OCI-LY1 (cell line): ENCODE data around the gene GNAL.

Source experiments
- H2AFZ ChIP-seq: fragments of 200-600 bp; sonication (generic), shearing (Covaris generic); 2 replicates; pipeline ENCODE4 v1.6.0; 2014; ENCODE audit warnings: antibody characterized with exemption, mild to moderate bottlenecking, low read length
- H3F3A ChIP-seq: fragments of 200-600 bp; sonication (generic), shearing (Covaris generic); 2 replicates; pipeline ENCODE4 v1.6.0; 2014; ENCODE audit warnings: mild to moderate bottlenecking, antibody characterized with exemption, low read length, moderate library complexity; ENCODE audit not compliant: insufficient read depth
- H3K27ac ChIP-seq: fragments of 200-600 bp; sonication (generic); 2 replicates; pipeline ENCODE4 v1.5.1; 2014; ENCODE audit warnings: low read length, mixed run types, mild to moderate bottlenecking, low read depth; ENCODE audit not compliant: poor library complexity, severe bottlenecking
- H3K27me3 ChIP-seq: fragments of 200-600 bp; sonication (generic); 2 replicates; pipeline ENCODE4 v1.6.0; 2014; ENCODE audit warnings: antibody characterized with exemption, mild to moderate bottlenecking, low read length, moderate library complexity; ENCODE audit not compliant: insufficient read depth
- H3K36me3 ChIP-seq: fragments of 200-600 bp; sonication (generic); 2 replicates; pipeline ENCODE4 v1.6.1; 2014; ENCODE audit warnings: mild to moderate bottlenecking, antibody characterized with exemption, low read length, moderate library complexity, mixed read lengths; ENCODE audit not compliant: insufficient read depth
- H3K4me1 ChIP-seq: fragments of 200-600 bp; sonication (generic); 2 replicates; pipeline ENCODE4 v1.5.1; 2014; ENCODE audit warnings: mild to moderate bottlenecking, low read length, moderate library complexity; ENCODE audit not compliant: insufficient read depth, severe bottlenecking
- H3K4me2 ChIP-seq: fragments of 200-600 bp; sonication (generic), shearing (Covaris generic); 2 replicates; pipeline ENCODE4 v1.6.1; 2014; ENCODE audit warnings: low read length
- H3K4me3 ChIP-seq: fragments of 200-600 bp; sonication (generic); 2 replicates; pipeline ENCODE4 v1.5.1; 2014; ENCODE audit warnings: low read length, low read depth, mild to moderate bottlenecking, mixed read lengths; ENCODE audit not compliant: poor library complexity, severe bottlenecking
- H3K79me2 ChIP-seq: fragments of 200-600 bp; shearing (Covaris generic); 2 replicates; pipeline ENCODE4 v1.6.1; 2016; ENCODE audit warnings: mixed run types, low read length, mixed read lengths; ENCODE audit not compliant: insufficient read depth
- H3K9ac ChIP-seq: fragments of 200-600 bp; sonication (generic), shearing (Covaris generic); 2 replicates; pipeline ENCODE4 v1.6.1; 2014; ENCODE audit warnings: mild to moderate bottlenecking, low read length, mixed read lengths
- H3K9me2 ChIP-seq: fragments of 200-600 bp; sonication (generic), shearing (Covaris generic); 2 replicates; pipeline ENCODE4 v1.6.1; 2014; ENCODE audit warnings: low read depth, mild to moderate bottlenecking, low read length, mixed read lengths
- H3K9me3 ChIP-seq: fragments of 200-600 bp; shearing (Covaris generic); 2 replicates; pipeline ENCODE4 v1.6.1; 2014; ENCODE audit warnings: low read length, mixed read lengths
- H4K20me1 ChIP-seq: fragments of 200-600 bp; sonication (generic), shearing (Covaris generic); 2 replicates; pipeline ENCODE4 v1.6.0; 2016; ENCODE audit warnings: mild to moderate bottlenecking, low read length; ENCODE audit not compliant: insufficient read depth
- CTCF ChIP-seq: fragments of 200-600 bp; sonication (generic), shearing (Covaris generic); IDR thresholded peaks from 2 replicates; pipeline ENCODE4 v1.5.1; 2017; ENCODE audit warnings: mild to moderate bottlenecking, antibody characterized with exemption, low read length, moderate library complexity, mixed read lengths
- EZH2 ChIP-seq: fragments of 200-600 bp; sonication (generic), shearing (Covaris generic); IDR thresholded peaks from 2 replicates; pipeline ENCODE4 v1.8.0; 2017; ENCODE audit warnings: borderline replicate concordance, mixed run types, mild to moderate bottlenecking, antibody characterized with exemption, low read length, moderate library complexity, mixed read lengths

The GNAL gene

GRCh38 chr18:11899063-11899462 is 210.0 kb downstream of the GNAL start:
- no peaks in the 10 kb centered on the region for H3K9me3 ChIP-seq
- no peaks in the 10 kb centered on the region for H3K27me3 ChIP-seq
- no peak overlapping the region for H3K4me2 ChIP-seq
- H3K27ac ChIP-seq, result no peak overlapping the region
- H3F3A ChIP-seq, result no peaks in the 10 kb centered on the region
- no peaks in the 10 kb centered on the region for H4K20me1 ChIP-seq
- no peak overlapping the region for H3K4me3 ChIP-seq
- H3K4me1 ChIP-seq, result no peaks in the 10 kb centered on the region
- peaks cover 56% of the 10 kb centered on the region for H3K36me3 ChIP-seq
- no peak overlapping the region for H3K9ac ChIP-seq
- TF ChIP-seq CTCF, result no peak
- H2AFZ ChIP-seq, result no peak overlapping the region
- H3K79me2 ChIP-seq, result no peaks in the 10 kb centered on the region
- no peaks in the 10 kb centered on the region for H3K9me2 ChIP-seq

DNA sequence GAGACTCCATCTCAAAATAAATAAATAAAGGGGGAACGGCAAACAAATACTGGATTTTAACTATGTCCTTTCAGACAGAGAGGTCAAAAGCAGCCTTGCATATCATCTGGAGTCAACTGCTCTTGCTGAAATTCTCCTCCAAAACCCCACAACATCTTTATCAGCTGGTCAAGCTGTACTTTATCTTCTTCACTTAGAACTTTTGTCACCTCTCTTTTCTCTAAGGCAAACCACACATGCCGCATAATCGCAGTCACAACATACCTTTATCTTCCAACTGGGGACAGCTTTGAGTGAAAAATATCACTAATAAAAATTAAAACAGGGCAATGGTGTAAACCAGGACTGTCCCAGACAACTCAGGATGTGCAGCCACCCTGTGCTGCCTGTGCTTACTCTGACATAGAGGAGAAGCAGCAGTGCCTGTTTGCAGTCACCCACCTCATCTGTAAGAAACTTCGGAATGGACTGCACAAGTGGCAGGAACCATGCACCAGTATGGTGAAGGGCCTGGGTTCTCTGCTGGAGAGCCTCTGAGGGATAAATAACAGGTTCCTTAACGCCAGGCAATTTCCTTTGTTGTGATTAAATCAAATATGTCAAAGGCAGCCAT is 212.9 kb downstream of the GNAL start:
- no peak overlapping the region for H3K9ac ChIP-seq
- H2AFZ ChIP-seq, result no peak overlapping the region
- H3K4me3 ChIP-seq, result no peak overlapping the region
- H3K4me2 ChIP-seq, result no peak overlapping the region
- peaks cover 52% of the 10 kb centered on the region for H3K36me3 ChIP-seq
- no peaks in the 10 kb centered on the region for H3K9me3 ChIP-seq
- H3K4me1 ChIP-seq, result peaks cover 2% of the 10 kb centered on the region
- H4K20me1 ChIP-seq, result no peaks in the 10 kb centered on the region
- no peaks in the 10 kb centered on the region for H3F3A ChIP-seq
- H3K27me3 ChIP-seq, result no peaks in the 10 kb centered on the region
- H3K79me2 ChIP-seq, result no peaks in the 10 kb centered on the region
- no peak for TF ChIP-seq EZH2
- no peak for TF ChIP-seq CTCF
- H3K27ac ChIP-seq, result no peak overlapping the region
- H3K9me2 ChIP-seq, result no peaks in the 10 kb centered on the region

DNA sequence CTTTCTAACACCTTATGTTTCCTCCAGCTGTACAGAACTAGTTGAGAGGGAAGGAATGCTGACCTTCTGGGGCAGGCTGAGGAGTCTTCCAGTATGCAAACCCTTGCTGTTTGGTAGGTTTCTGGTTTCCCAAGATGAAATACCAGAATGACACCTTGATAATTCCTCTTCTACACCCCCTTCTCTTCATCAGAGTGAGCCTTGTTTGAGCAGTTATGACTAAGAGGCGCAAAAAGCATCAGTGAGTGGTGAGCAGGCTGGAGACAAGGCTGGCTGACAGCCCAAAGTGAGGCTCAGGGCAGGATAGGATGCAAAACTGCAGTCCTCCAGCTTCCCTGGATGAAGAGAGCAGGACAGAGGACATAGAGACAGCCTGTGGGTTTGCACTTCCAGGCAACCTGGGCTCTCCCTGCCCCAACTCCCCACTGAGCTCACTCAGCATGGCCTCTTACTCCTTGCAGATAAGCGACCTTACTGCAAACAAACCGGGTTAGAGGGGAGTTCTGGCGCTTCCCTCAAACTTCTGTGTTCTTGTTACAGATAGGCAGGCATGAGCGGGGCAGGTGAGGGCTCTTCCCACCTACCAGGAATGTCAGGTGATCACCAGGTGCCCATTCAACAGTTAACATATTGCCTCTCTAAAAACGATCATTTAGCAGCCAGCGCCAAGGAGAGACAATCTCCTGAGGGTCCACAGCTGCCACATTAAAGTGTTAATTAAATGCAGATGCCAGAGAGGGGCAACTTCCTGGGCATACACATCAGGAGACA is 213.6 kb downstream of the GNAL start:
- H3K4me1 ChIP-seq, result peaks cover 8% of the 10 kb centered on the region
- no peak overlapping the region for H2AFZ ChIP-seq
- no peak overlapping the region for H3K4me3 ChIP-seq
- no peak overlapping the region for H3K4me2 ChIP-seq
- no peaks in the 10 kb centered on the region for H3F3A ChIP-seq
- H3K27ac ChIP-seq, result no peak overlapping the region
- no peaks in the 10 kb centered on the region for H3K27me3 ChIP-seq
- no peaks in the 10 kb centered on the region for H4K20me1 ChIP-seq
- H3K9ac ChIP-seq, result no peak overlapping the region
- H3K79me2 ChIP-seq, result no peaks in the 10 kb centered on the region
- H3K9me2 ChIP-seq, result no peaks in the 10 kb centered on the region
- H3K36me3 ChIP-seq, result peaks cover 46% of the 10 kb centered on the region
- H3K9me3 ChIP-seq, result no peaks in the 10 kb centered on the region
- TF ChIP-seq EZH2 (no peak), CTCF (no peak)
